Hindlimb muscle (tissue), 1 donor: ENCODE measurements around the gene GPATCH8. TPM values are rescaled to one million over a fixed set of nuclear protein-coding genes. Genes with fewer than 3 reads are reported as not detected.
"Not testable (repeated sequence)": the region's sequence is repeated elsewhere in the genome, so short reads cannot be mapped to it uniquely, and the experiment has no call there.

ENCODE experiments used
- DNase-seq: peaks from one replicate; pipeline ENCODE4 v3.0.0-alpha.2; 2013
- polyA plus RNA-seq: library from polyadenylated mRNA; unstranded; fragments of 120-200 nt; gene quantifications from one replicate; pipeline ENCODE4 v1.2.1, GENCODE V29; 2013; ENCODE audit not compliant: insufficient read length

The GPATCH8 gene
- polyA plus RNA-seq, 1 donor, result 34.8 TPM

GRCh38 chr17:44396946-44397345 is 106.3 kb downstream of the GPATCH8 start:
- no peak for DNase-seq

- no peak for DNase-seq
Measured at GRCh38 chr17:44394833-44395232, 108.4 kb downstream of the GPATCH8 start.

GRCh38 chr17:44394112-44394511 is 109.1 kb downstream of the GPATCH8 start:
- not testable (repeated sequence) for DNase-seq

GRCh38 chr17:44390250-44390870 is 112.8 kb downstream of the GPATCH8 start:
- no peak for DNase-seq

- no peak for DNase-seq
Measured at GRCh38 chr17:44389723-44390202, 113.4 kb downstream of the GPATCH8 start.

GRCh38 chr17:44389281-44389680 is 113.9 kb downstream of the GPATCH8 start, which contains the start of gene ITGA2B:
ITGA2B (minus strand) TSS chr17:44389649; CDS start chr17:44389473, 176 bp downstream.
- no peak for DNase-seq

GRCh38 chr17:44387804-44388203 is 115.4 kb downstream of the GPATCH8 start:
- no peak for DNase-seq

GRCh38 chr17:44386182-44386525 is 117.1 kb downstream of the GPATCH8 start:
- no peak for DNase-seq

- DNase-seq, result peak; percentile 79
Measured at GRCh38 chr17:44385287-44386181, 117.7 kb downstream of the GPATCH8 start.

GRCh38 chr17:44384823-44385286 is 118.4 kb downstream of the GPATCH8 start:
- DNase-seq, result no peak

- no peak for DNase-seq
Measured at GRCh38 chr17:44384281-44384822, 118.9 kb downstream of the GPATCH8 start.

GRCh38 chr17:44383861-44384260 is 119.3 kb downstream of the GPATCH8 start:
- no peak for DNase-seq

- DNase-seq, result no peak
Measured at GRCh38 chr17:44383363-44383762, 119.8 kb downstream of the GPATCH8 start.

GRCh38 chr17:44382917-44383316 is 120.3 kb downstream of the GPATCH8 start:
- no peak for DNase-seq

GRCh38 chr17:44381810-44382305 is 121.3 kb downstream of the GPATCH8 start:
- no peak for DNase-seq

- DNase-seq, result no peak
Measured at GRCh38 chr17:44380767-44381166, 122.4 kb downstream of the GPATCH8 start.

- DNase-seq, result no peak
Measured at GRCh38 chr17:44379887-44380286, 123.3 kb downstream of the GPATCH8 start.

GRCh38 chr17:44378171-44378705 is 125.0 kb downstream of the GPATCH8 start:
- DNase-seq, result no peak

- DNase-seq, result no peak
Measured at GRCh38 chr17:44376779-44377178, 126.4 kb downstream of the GPATCH8 start.

- no peak for DNase-seq
Measured at GRCh38 chr17:44376124-44376523, 127.1 kb downstream of the GPATCH8 start.

GRCh38 chr17:44375196-44376017 is 127.8 kb downstream of the GPATCH8 start:
- DNase-seq, result no peak
